Keratinocyte (primary cell): ENCODE measurements around the gene F2RL2. TPM values are rescaled to one million over a fixed set of nuclear protein-coding genes. Genes with fewer than 3 reads are reported as not detected.

Source experiments
- DNase-seq: peaks from one replicate; pipeline ENCODE4 v3.0.0-alpha.2; 2011; ENCODE audit warnings: low read depth, missing footprints, low spot score
- FAIRE-seq: peaks from 2 replicates; lab custom pipeline; 2011; peaks lifted over from hg19 to GRCh38; lab: Jason Lieb, UNC
- H2AFZ ChIP-seq: 2 replicates; pipeline ENCODE4 v1.6.0; 2012; ENCODE audit warnings: low read length, control low read depth, inconsistent platforms; ENCODE audit not compliant: control insufficient read depth
- H3K27ac ChIP-seq: 2 replicates; pipeline ENCODE4 v1.5.1; 2011; ENCODE audit warnings: low read length; ENCODE audit not compliant: control insufficient read depth, insufficient read depth
- H3K27me3 ChIP-seq: 3 replicates; pipeline ENCODE4 v1.6.0; 2011; ENCODE audit warnings: low read length; ENCODE audit not compliant: control insufficient read depth, insufficient read depth; ENCODE audit errors: extremely low read depth
- H3K36me3 ChIP-seq, 2 experiments: 2 replicates in 1 of 2; 3 replicates in 1 of 2; pipeline ENCODE4 v1.5.1; 2011; ENCODE audit warnings: low read length in 2 of 2, mild to moderate bottlenecking in 1 of 2; ENCODE audit not compliant: control insufficient read depth in 2 of 2, insufficient read depth in 2 of 2; ENCODE audit errors: extremely low read depth in 1 of 2
- H3K4me1 ChIP-seq: 3 replicates; pipeline ENCODE4 v1.5.1; 2011; ENCODE audit warnings: low read length; ENCODE audit not compliant: control insufficient read depth, insufficient read depth; ENCODE audit errors: extremely low read depth
- H3K4me2 ChIP-seq: 3 replicates; pipeline ENCODE4 v1.6.0; 2011; ENCODE audit warnings: low read depth, low read length; ENCODE audit not compliant: control insufficient read depth, insufficient read depth; ENCODE audit errors: extremely low read depth
- H3K4me3 ChIP-seq, 3 experiments: fragments of 200-600 bp in 1 of 3; sonication (generic) in 1 of 3; 2 replicates in 2 of 3; 3 replicates in 1 of 3; pipeline ENCODE4 v1.5.1; 2011 to 2016; ENCODE audit warnings: low read length in 3 of 3, mild to moderate bottlenecking in 3 of 3, control low read depth in 2 of 3, inconsistent platforms in 1 of 3, low read depth in 1 of 3, mixed read lengths in 1 of 3, mixed run types in 1 of 3, moderate library complexity in 1 of 3; ENCODE audit not compliant: control insufficient read depth in 2 of 3, insufficient read depth in 2 of 3; ENCODE audit errors: extremely low read depth in 1 of 3
- H3K79me2 ChIP-seq: 2 replicates; pipeline ENCODE4 v1.6.0; 2012; ENCODE audit warnings: low read length; ENCODE audit not compliant: control insufficient read depth, insufficient read depth
- H3K9ac ChIP-seq: 3 replicates; pipeline ENCODE4 v1.6.0; 2011; ENCODE audit warnings: low read length; ENCODE audit not compliant: control insufficient read depth, insufficient read depth; ENCODE audit errors: extremely low read depth
- H3K9me1 ChIP-seq: 3 replicates; pipeline ENCODE4 v1.6.0; 2011; ENCODE audit warnings: low read length; ENCODE audit not compliant: control insufficient read depth, insufficient read depth; ENCODE audit errors: extremely low read depth
- H3K9me3 ChIP-seq: 2 replicates; pipeline ENCODE4 v1.5.1; 2012; ENCODE audit warnings: low read depth, low read length; ENCODE audit not compliant: control insufficient read depth
- H4K20me1 ChIP-seq: 3 replicates; pipeline ENCODE4 v1.6.0; 2011; ENCODE audit warnings: low read length; ENCODE audit not compliant: control insufficient read depth, insufficient read depth; ENCODE audit errors: extremely low read depth
- EZH2 ChIP-seq: IDR thresholded peaks from one replicate; pipeline ENCODE4 v1.6.1; 2012; ENCODE audit warnings: inconsistent platforms, mild to moderate bottlenecking, low read length, moderate library complexity
- dilution Hi-C: fragments of 300-500 bp; cut with MboI; formaldehyde crosslinking; loops from one replicate; pipeline ENCODE4 v1.7.0; 2020; ENCODE audit warnings: low sequenced_read_pairs; ENCODE audit not compliant: extremely low pct_ligation_motif_present
- polyA plus RNA-seq, 5 experiments: library from polyadenylated mRNA; depleted of rRNA in 3 of 5; stranded (reverse) in 3 of 5; stranded (forward) in 1 of 5; unstranded in 1 of 5; fragments of >200 nt; gene quantifications; 1 replicate in 1 of 5; 2 replicates in 3 of 5; 3 replicates in 1 of 5; pipeline versions ENCODE4 v1.2.1 to v1.2.3, GENCODE V29; 2011 to 2012; ENCODE audit warnings: missing spikeins in 2 of 5, low read depth in 1 of 5, low replicate concordance in 1 of 5
- TF ChIP-seq, protein P1 (sequence below), 3 experiments: IDR thresholded peaks in 1 of 3; conservative IDR thresholded peaks in 1 of 3; optimal IDR thresholded peaks in 1 of 3; 2 replicates in 2 of 3; 3 replicates in 1 of 3; pipeline versions ENCODE3 to v1.5.1; 2011; ENCODE audit warnings: low read length in 3 of 3, mild to moderate bottlenecking in 3 of 3, moderate library complexity in 2 of 3, control low read depth in 1 of 3, inconsistent platforms in 1 of 3; ENCODE audit not compliant: insufficient read depth in 2 of 3; ENCODE audit errors: extremely low read depth in 1 of 3

Gene F2RL2
- polyA plus RNA-seq, 1 donor (not counting 4 experiments of a cell fraction or from before 2014, with no cell fraction given) = not detected

GRCh38 chr5:76598531-76598930 lies 24.7 kb downstream of the F2RL2 start:
- H3K27me3 ChIP-seq = peaks cover 4% of the 10 kb centered on the region
- H3K27ac ChIP-seq = no peak overlapping the region
- H3K79me2 ChIP-seq = no peaks in the 10 kb centered on the region
- no peak overlapping the region for H3K4me2 ChIP-seq
- TF ChIP-seq, protein P1, sequence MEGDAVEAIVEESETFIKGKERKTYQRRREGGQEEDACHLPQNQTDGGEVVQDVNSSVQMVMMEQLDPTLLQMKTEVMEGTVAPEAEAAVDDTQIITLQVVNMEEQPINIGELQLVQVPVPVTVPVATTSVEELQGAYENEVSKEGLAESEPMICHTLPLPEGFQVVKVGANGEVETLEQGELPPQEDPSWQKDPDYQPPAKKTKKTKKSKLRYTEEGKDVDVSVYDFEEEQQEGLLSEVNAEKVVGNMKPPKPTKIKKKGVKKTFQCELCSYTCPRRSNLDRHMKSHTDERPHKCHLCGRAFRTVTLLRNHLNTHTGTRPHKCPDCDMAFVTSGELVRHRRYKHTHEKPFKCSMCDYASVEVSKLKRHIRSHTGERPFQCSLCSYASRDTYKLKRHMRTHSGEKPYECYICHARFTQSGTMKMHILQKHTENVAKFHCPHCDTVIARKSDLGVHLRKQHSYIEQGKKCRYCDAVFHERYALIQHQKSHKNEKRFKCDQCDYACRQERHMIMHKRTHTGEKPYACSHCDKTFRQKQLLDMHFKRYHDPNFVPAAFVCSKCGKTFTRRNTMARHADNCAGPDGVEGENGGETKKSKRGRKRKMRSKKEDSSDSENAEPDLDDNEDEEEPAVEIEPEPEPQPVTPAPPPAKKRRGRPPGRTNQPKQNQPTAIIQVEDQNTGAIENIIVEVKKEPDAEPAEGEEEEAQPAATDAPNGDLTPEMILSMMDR (optimal IDR thresholded peaks at IDR 0.05 in 1 of 3, IDR thresholded peaks at IDR 0.05 in 1 of 3, conservative IDR thresholded peaks at IDR 0.05 in 1 of 3; ENCODE audit: extremely low read depth in 1 of 3, insufficient read depth in 2 of 3, low read length in 3 of 3) = no peak
- TF ChIP-seq EZH2 = no peak
- no peaks in the 10 kb centered on the region for H4K20me1 ChIP-seq
- no peaks in the 10 kb centered on the region for H3K9me1 ChIP-seq
- H3K4me3 ChIP-seq = no peak overlapping the region
- H3K9me3 ChIP-seq = no peaks in the 10 kb centered on the region
- DNase-seq (no peak), FAIRE-seq (no peak)
- H3K36me3 ChIP-seq = no peaks in the 10 kb centered on the region
- no peak overlapping the region for H3K9ac ChIP-seq
- no peak overlapping the region for H2AFZ ChIP-seq
- H3K4me1 ChIP-seq = no peaks in the 10 kb centered on the region
- dilution Hi-C loops = no loop called here

- Histone ChIP-seq H3K9ac (no peak overlapping the region), H3K27ac (no peak overlapping the region), H4K20me1 (no peaks in the 10 kb centered on the region), H3K27me3 (peaks cover 4% of the 10 kb centered on the region), H2AFZ (no peak overlapping the region), H3K9me1 (no peaks in the 10 kb centered on the region), H3K79me2 (no peaks in the 10 kb centered on the region), H3K36me3 (no peaks in the 10 kb centered on the region), H3K4me3 (no peak overlapping the region), H3K4me1 (no peaks in the 10 kb centered on the region), H3K9me3 (no peaks in the 10 kb centered on the region), H3K4me2 (no peak overlapping the region)
- TF ChIP-seq, protein P1 (optimal IDR thresholded peaks at IDR 0.05 in 1 of 3, IDR thresholded peaks at IDR 0.05 in 1 of 3, conservative IDR thresholded peaks at IDR 0.05 in 1 of 3; ENCODE audit: extremely low read depth in 1 of 3, insufficient read depth in 2 of 3, low read length in 3 of 3) = no peak
- TF ChIP-seq EZH2 = no peak
- dilution Hi-C loops = no loop called here
- FAIRE-seq (no peak), DNase-seq (no peak)
These were observed 27.3 kb downstream of the F2RL2 start for GRCh38 chr5:76595755-76596481.
